HL-60 (cell line): Measurements from ENCODE around the gene TAX1BP1.

Experiments used
- DNase-seq, 2 experiments: peaks; one replicate each; pipeline ENCODE4 v3.0.0-alpha.2; 2010 to 2020; ENCODE audit warnings: low read depth in 1 of 2, low spot score in 1 of 2
- H3K27ac ChIP-seq: fragments of 250-450 bp; sonication (Bioruptor Pico); replicated peaks from 2 replicates; pipeline ENCODE4 v1.5.1; 2020; ENCODE audit warnings: mild to moderate bottlenecking, moderate library complexity
- H3K27me3 ChIP-seq: fragments of 250-450 bp; sonication (Bioruptor Pico); 2 replicates; pipeline ENCODE4 v1.5.1; 2021; ENCODE audit warnings: mild to moderate bottlenecking, moderate library complexity; ENCODE audit not compliant: insufficient read depth, poor library complexity, severe bottlenecking
- H3K4me3 ChIP-seq: replicated peaks from 2 replicates; pipeline ENCODE4 v1.5.1; 2011; ENCODE audit warnings: mild to moderate bottlenecking, control low read depth, low read length; ENCODE audit not compliant: insufficient read depth
- CTCF ChIP-seq: IDR thresholded peaks from one replicate; pipeline ENCODE4 v1.5.1; 2011; ENCODE audit warnings: low read length, control low read depth, inconsistent platforms; ENCODE audit not compliant: insufficient read depth
- GABPA ChIP-seq: IDR thresholded peaks from 2 replicates; pipeline ENCODE4 v1.6.1; 2012; ENCODE audit warnings: low read depth
- POLR2AphosphoS5 ChIP-seq: IDR thresholded peaks from 2 replicates; pipeline ENCODE4 v1.6.1; 2012; ENCODE audit warnings: low read depth
- REST ChIP-seq: IDR thresholded peaks from 2 replicates; pipeline ENCODE4 v1.6.1; 2012; ENCODE audit warnings: low read depth; ENCODE audit not compliant: insufficient replicate concordance
- SPI1 ChIP-seq: IDR thresholded peaks from 2 replicates; pipeline ENCODE4 v1.6.1; 2012; ENCODE audit warnings: low read depth, mild to moderate bottlenecking, borderline replicate concordance

The TAX1BP1 gene

DNA sequence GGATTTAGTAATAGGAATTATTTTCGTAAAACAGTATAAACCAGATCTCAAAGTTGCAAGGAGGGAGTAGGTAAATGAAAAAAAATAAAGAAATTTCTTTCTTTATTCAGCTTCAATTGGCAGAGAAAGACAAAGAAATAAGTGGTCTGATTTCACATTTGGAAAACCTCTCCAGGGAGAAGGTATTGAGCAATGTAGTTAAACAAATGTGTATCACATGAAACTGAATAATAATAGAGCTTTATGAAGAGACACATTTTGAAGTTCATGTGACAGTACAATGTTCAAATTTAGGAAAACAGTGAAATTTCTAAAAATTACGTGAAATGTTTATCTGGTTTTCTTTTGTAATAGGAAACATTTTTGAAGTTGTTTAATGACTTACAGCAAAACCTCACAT is 63.0 kb downstream of the TAX1BP1 start:
- H3K27me3 ChIP-seq = no peaks in the 10 kb centered on the region
- H3K4me3 ChIP-seq = no peak overlapping the region
- no peak for DNase-seq
- TF ChIP-seq GABPA (no peak), REST (no peak), POLR2AphosphoS5 (no peak), CTCF (no peak), SPI1 (no peak)
- no peak overlapping the region for H3K27ac ChIP-seq

- no peak overlapping the region for H3K27ac ChIP-seq
- TF ChIP-seq SPI1 (no peak), CTCF (no peak), POLR2AphosphoS5 (no peak), REST (no peak), GABPA (no peak)
- DNase-seq = no peak
- H3K27me3 ChIP-seq = no peaks in the 10 kb centered on the region
- no peak overlapping the region for H3K4me3 ChIP-seq
Observed at GRCh38 chr7:27804139-27804538, 64.2 kb downstream of the TAX1BP1 start.

GRCh38 chr7:27808626-27809025 is 68.7 kb downstream of the TAX1BP1 start:
- Histone ChIP-seq H3K27ac (no peak overlapping the region), H3K27me3 (no peaks in the 10 kb centered on the region), H3K4me3 (no peak overlapping the region)
- no peak for DNase-seq
- TF ChIP-seq REST = no peak
- no peak for TF ChIP-seq SPI1
- TF ChIP-seq CTCF = no peak
- no peak for TF ChIP-seq POLR2AphosphoS5
- no peak for TF ChIP-seq GABPA
